Bronchial epithelial cell (primary cell): Measurements from ENCODE around the gene ABLIM2. TPM values are rescaled to one million over a fixed set of nuclear protein-coding genes. Genes with fewer than 3 reads are reported as not detected.

ENCODE experiments used
- DNase-seq: peaks from one replicate; pipeline ENCODE4 v3.0.0-alpha.2; 2010; ENCODE audit warnings: low read depth
- FAIRE-seq: peaks from 2 replicates; lab custom pipeline; 2011; peaks lifted over from hg19 to GRCh38; lab: Jason Lieb, UNC
- H3K27me3 ChIP-seq: 2 replicates; pipeline ENCODE4 v1.5.1; 2011; ENCODE audit warnings: low read length; ENCODE audit not compliant: control insufficient read depth, insufficient read depth
- H3K36me3 ChIP-seq: 2 replicates; pipeline ENCODE4 v1.5.1; 2011; ENCODE audit warnings: low read length; ENCODE audit not compliant: control insufficient read depth, insufficient read depth
- H3K4me3 ChIP-seq: 2 replicates; pipeline ENCODE4 v1.5.1; 2011; ENCODE audit warnings: mild to moderate bottlenecking, low read depth, low read length, control low read depth
- total RNA-seq: library from RNA; depleted of rRNA; stranded (reverse); fragments of >200 nt; gene quantifications from 2 replicates; pipeline ENCODE4 v1.2.1, GENCODE V29; 2014
- TF ChIP-seq, protein P1 (sequence below): IDR thresholded peaks from 2 replicates; pipeline ENCODE4 v1.5.1; 2011; ENCODE audit warnings: mild to moderate bottlenecking, moderate library complexity, low read length, control low read depth, inconsistent platforms; ENCODE audit not compliant: insufficient read depth, severe bottlenecking

The ABLIM2 gene
- total RNA-seq, 1 donor from 2014 or later: 1.1 TPM

GRCh38 chr4:7976634-7977033, 182.0 kb downstream of the ABLIM2 start:
- TF ChIP-seq, protein P1, sequence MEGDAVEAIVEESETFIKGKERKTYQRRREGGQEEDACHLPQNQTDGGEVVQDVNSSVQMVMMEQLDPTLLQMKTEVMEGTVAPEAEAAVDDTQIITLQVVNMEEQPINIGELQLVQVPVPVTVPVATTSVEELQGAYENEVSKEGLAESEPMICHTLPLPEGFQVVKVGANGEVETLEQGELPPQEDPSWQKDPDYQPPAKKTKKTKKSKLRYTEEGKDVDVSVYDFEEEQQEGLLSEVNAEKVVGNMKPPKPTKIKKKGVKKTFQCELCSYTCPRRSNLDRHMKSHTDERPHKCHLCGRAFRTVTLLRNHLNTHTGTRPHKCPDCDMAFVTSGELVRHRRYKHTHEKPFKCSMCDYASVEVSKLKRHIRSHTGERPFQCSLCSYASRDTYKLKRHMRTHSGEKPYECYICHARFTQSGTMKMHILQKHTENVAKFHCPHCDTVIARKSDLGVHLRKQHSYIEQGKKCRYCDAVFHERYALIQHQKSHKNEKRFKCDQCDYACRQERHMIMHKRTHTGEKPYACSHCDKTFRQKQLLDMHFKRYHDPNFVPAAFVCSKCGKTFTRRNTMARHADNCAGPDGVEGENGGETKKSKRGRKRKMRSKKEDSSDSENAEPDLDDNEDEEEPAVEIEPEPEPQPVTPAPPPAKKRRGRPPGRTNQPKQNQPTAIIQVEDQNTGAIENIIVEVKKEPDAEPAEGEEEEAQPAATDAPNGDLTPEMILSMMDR: no peak
- Histone ChIP-seq H3K36me3 (no peaks in the 10 kb centered on the region), H3K27me3 (no peaks in the 10 kb centered on the region), H3K4me3 (no peak overlapping the region)
- DNase-seq (no peak), FAIRE-seq (no peak)

DNA sequence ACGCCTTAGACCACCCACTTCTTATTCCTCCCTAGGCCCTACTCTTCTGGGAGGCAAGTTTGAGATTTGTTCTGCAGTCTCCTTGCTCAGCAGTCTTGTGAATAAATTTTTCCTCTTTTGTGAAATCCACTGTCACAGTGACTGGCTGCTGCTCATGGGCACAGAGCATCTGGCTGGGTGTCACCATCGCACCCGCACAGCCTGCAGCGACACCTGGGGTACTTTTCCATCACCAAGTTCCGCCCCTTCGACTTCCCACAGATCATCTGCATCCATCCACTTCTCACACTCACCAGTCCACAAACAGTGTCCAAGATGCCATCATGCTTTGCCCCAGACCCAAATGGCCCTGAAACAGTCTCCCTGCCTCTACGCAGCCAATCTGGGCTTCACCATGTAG, 182.6 kb downstream of the ABLIM2 start:
- FAIRE-seq: no peak
- H3K27me3 ChIP-seq: no peaks in the 10 kb centered on the region
- H3K36me3 ChIP-seq: no peaks in the 10 kb centered on the region
- H3K4me3 ChIP-seq: no peak overlapping the region
- TF ChIP-seq, protein P1: no peak
- no peak for DNase-seq

- Histone ChIP-seq H3K36me3 (no peaks in the 10 kb centered on the region), H3K4me3 (no peak overlapping the region), H3K27me3 (no peaks in the 10 kb centered on the region)
- FAIRE-seq (no peak), DNase-seq (no peak)
- TF ChIP-seq, protein P1: no peak
Observed at GRCh38 chr4:7974425-7974824, 184.2 kb downstream of the ABLIM2 start.

GRCh38 chr4:7973545-7973981, 185.1 kb downstream of the ABLIM2 start:
- DNase-seq (peak; percentile 92), FAIRE-seq (no peak)
- TF ChIP-seq, protein P1: no peak
- Histone ChIP-seq H3K27me3 (no peaks in the 10 kb centered on the region), H3K36me3 (no peaks in the 10 kb centered on the region), H3K4me3 (no peak overlapping the region)

DNA sequence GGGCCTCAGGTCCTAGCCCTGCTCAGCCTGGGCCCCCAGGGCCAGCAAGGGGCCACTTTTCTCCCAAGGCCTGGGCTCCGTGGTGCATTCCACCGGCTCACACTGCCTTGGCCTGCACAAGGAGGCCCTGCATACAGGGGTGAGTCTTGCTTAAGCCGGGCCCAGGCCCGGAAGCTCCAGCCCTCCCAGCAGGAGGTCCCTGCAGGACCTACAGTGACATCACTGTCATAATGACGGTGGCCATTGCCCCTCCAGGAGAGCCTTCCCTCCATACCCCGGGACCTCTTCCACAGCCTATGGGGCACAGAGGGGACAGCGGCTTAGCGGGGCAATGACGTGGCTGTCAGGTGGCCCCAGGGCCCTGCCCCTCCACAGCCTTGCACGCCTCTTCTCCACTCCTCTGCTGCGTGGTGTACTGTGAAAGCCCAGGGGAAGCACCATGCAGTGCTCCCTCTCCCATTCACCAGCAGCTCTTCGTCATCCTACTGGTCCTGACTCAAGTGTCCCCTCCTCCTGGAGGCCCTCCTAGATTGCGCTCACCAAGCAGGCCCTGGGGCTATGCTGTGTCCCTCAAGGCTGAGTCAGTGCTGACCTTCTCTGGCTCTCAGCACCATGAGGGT, 186.6 kb downstream of the ABLIM2 start:
- Histone ChIP-seq H3K4me3 (no peak overlapping the region), H3K27me3 (no peaks in the 10 kb centered on the region), H3K36me3 (no peaks in the 10 kb centered on the region)
- FAIRE-seq (no peak), DNase-seq (peak; percentile 37)
- TF ChIP-seq, protein P1: no peak

GRCh38 chr4:7971159-7971631, 187.4 kb downstream of the ABLIM2 start:
- no peak overlapping the region for H3K4me3 ChIP-seq

More at GRCh38 chr4:7971159-7971631, 187.4 kb downstream of the ABLIM2 start:
- TF ChIP-seq, protein P1: no peak
- no peak for FAIRE-seq
- H3K27me3 ChIP-seq: no peaks in the 10 kb centered on the region
- DNase-seq: no peak
- H3K36me3 ChIP-seq: no peaks in the 10 kb centered on the region
